HG03575 (cell line): ENCODE measurements around the gene CP.
"Not testable (repeated sequence)": the region's sequence is repeated elsewhere in the genome, so short reads cannot be mapped to it uniquely, and the experiment has no call there.

Source experiments
- ATAC-seq: cut with Tn5 transposase; IDR thresholded peaks from one replicate; pipeline ENCODE4 v1.9.1; 2021; ENCODE audit not compliant: unreplicated experiment, insufficient number of reproducible peaks, low FRiP score; ENCODE audit errors: extremely low read depth

CP gene

GRCh38 chr3:149233323-149233722 is 11.7 kb upstream of the CP start:
- ATAC-seq: no peak

- ATAC-seq: no peak
These were observed 10.2 kb upstream of the CP start for GRCh38 chr3:149231871-149232270.

GRCh38 chr3:149227591-149228268 is 6.1 kb upstream of the CP start:
- no peak for ATAC-seq

- ATAC-seq: no peak
These were observed 5.1 kb upstream of the CP start for GRCh38 chr3:149226776-149227175.

GRCh38 chr3:149224736-149225594 is 3.3 kb upstream of the CP start:
- peak; percentile 96 for ATAC-seq

GRCh38 chr3:149223461-149223820 is 1.8 kb upstream of the CP start:
- ATAC-seq: no peak

- ATAC-seq: not testable (repeated sequence)
These were observed 2.1 kb downstream of the CP start for GRCh38 chr3:149219380-149220121.

GRCh38 chr3:149217347-149217746 is 4.3 kb downstream of the CP start:
- no peak for ATAC-seq

- no peak for ATAC-seq
These were observed 5.3 kb downstream of the CP start for GRCh38 chr3:149216193-149216869.

- no peak for ATAC-seq
These were observed 6.1 kb downstream of the CP start for GRCh38 chr3:149215515-149215914.

GRCh38 chr3:149214702-149215101 is 6.9 kb downstream of the CP start:
- ATAC-seq: no peak

- no peak for ATAC-seq
These were observed 9.2 kb downstream of the CP start for GRCh38 chr3:149212386-149212785.

- no peak for ATAC-seq
These were observed 12.2 kb downstream of the CP start for GRCh38 chr3:149209431-149209830.

- ATAC-seq: no peak
These were observed 14.2 kb downstream of the CP start for GRCh38 chr3:149207475-149207874.

- no peak for ATAC-seq
These were observed 17.1 kb downstream of the CP start for GRCh38 chr3:149204390-149204991.

GRCh38 chr3:149203758-149204157 is 17.9 kb downstream of the CP start:
- ATAC-seq: peak; percentile 99

GRCh38 chr3:149199474-149199873 is 22.2 kb downstream of the CP start:
- no peak for ATAC-seq

GRCh38 chr3:149198611-149199010 is 23.0 kb downstream of the CP start:
- no peak for ATAC-seq

GRCh38 chr3:149197669-149198068 is 24.0 kb downstream of the CP start:
- no peak for ATAC-seq
